ENCODE data around the gene BICD1. TPM values are rescaled to one million over a fixed set of nuclear protein-coding genes. Genes with fewer than 3 reads are reported as not detected.

Gene BICD1
- total and polyA plus RNA-seq, 2 experiments from 2014 or later = 59.3 to 83.6 TPM

- ATAC-seq (peak; percentile 51), DNase-seq (ENCODE audit: low spot score) (peak; percentile 77)
- H3K9me3 Mint-ChIP-seq = no peaks in the 10 kb centered on the region
- H3K4me1 Mint-ChIP-seq = peaks cover 35% of the 10 kb centered on the region
- Histone ChIP-seq H3K4me2 (peak overlapping the region; percentile 72), H3K4me1 (ENCODE audit: insufficient read depth) (peaks cover 38% of the 10 kb centered on the region), H2AFZ (no peak overlapping the region), H3K27me3 (ENCODE audit: insufficient read depth) (no peaks in the 10 kb centered on the region), H3F3A (replicated peaks; ENCODE audit: low read depth) (peaks cover 22% of the 10 kb centered on the region), H3K9me2 (ENCODE audit: insufficient read depth) (no peaks in the 10 kb centered on the region), H3K36me3 (ENCODE audit: insufficient read depth) (no peaks in the 10 kb centered on the region), H3K4me3 (peak overlapping the region; percentile 65), H3K79me2 (replicated peaks; ENCODE audit: insufficient read depth) (peaks cover 47% of the 10 kb centered on the region), H4K20me1 (replicated peaks; ENCODE audit: insufficient read depth) (peaks cover 17% of the 10 kb centered on the region), H3K27ac (ENCODE audit: low read depth) (peak overlapping the region; percentile 98)
- TF ChIP-seq NANOG (IDR thresholded peaks at IDR 0.05; ENCODE audit: borderline replicate concordance) = peak; percentile 82
- TF ChIP-seq ETS1 (IDR thresholded peaks at IDR 0.05) = no peak
- H3K27ac Mint-ChIP-seq = peak overlapping the region; percentile 44
- peak overlapping the region; percentile 78 for H3K4me3 Mint-ChIP-seq
- H3K27me3 Mint-ChIP-seq (ENCODE audit: insufficient read depth, low read depth, poor library complexity) = peaks cover 11% of the 10 kb centered on the region
- peaks cover 37% of the 10 kb centered on the region for H3K36me3 Mint-ChIP-seq (ENCODE audit: low read depth)
Observed at GRCh38 chr12:32400114-32400672, 293.5 kb downstream of the BICD1 start.

GRCh38 chr12:32400866-32401265, 294.2 kb downstream of the BICD1 start:
- TF ChIP-seq STAT1 (IDR thresholded peaks at IDR 0.05; ENCODE audit: unreplicated experiment) (no peak), ETS1 (IDR thresholded peaks at IDR 0.05) (no peak), ZNF331 (CRISPR knock-in tag; IDR thresholded peaks at IDR 0.05; ENCODE audit: low read depth) (no peak), EZH2 (IDR thresholded peaks at IDR 0.05; ENCODE audit: low read depth, unreplicated experiment) (no peak), NANOG (IDR thresholded peaks at IDR 0.05; ENCODE audit: borderline replicate concordance) (no peak), ZNF114 (CRISPR knock-in tag; IDR thresholded peaks at IDR 0.05) (no peak), EZH2phosphoT487 (IDR thresholded peaks at IDR 0.05; ENCODE audit: unreplicated experiment) (no peak)
- TF ChIP-seq, protein P1, sequence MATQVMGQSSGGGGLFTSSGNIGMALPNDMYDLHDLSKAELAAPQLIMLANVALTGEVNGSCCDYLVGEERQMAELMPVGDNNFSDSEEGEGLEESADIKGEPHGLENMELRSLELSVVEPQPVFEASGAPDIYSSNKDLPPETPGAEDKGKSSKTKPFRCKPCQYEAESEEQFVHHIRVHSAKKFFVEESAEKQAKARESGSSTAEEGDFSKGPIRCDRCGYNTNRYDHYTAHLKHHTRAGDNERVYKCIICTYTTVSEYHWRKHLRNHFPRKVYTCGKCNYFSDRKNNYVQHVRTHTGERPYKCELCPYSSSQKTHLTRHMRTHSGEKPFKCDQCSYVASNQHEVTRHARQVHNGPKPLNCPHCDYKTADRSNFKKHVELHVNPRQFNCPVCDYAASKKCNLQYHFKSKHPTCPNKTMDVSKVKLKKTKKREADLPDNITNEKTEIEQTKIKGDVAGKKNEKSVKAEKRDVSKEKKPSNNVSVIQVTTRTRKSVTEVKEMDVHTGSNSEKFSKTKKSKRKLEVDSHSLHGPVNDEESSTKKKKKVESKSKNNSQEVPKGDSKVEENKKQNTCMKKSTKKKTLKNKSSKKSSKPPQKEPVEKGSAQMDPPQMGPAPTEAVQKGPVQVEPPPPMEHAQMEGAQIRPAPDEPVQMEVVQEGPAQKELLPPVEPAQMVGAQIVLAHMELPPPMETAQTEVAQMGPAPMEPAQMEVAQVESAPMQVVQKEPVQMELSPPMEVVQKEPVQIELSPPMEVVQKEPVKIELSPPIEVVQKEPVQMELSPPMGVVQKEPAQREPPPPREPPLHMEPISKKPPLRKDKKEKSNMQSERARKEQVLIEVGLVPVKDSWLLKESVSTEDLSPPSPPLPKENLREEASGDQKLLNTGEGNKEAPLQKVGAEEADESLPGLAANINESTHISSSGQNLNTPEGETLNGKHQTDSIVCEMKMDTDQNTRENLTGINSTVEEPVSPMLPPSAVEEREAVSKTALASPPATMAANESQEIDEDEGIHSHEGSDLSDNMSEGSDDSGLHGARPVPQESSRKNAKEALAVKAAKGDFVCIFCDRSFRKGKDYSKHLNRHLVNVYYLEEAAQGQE (IDR thresholded peaks at IDR 0.05; ENCODE audit: unreplicated experiment) = no peak
- TF ChIP-seq, protein P2, sequence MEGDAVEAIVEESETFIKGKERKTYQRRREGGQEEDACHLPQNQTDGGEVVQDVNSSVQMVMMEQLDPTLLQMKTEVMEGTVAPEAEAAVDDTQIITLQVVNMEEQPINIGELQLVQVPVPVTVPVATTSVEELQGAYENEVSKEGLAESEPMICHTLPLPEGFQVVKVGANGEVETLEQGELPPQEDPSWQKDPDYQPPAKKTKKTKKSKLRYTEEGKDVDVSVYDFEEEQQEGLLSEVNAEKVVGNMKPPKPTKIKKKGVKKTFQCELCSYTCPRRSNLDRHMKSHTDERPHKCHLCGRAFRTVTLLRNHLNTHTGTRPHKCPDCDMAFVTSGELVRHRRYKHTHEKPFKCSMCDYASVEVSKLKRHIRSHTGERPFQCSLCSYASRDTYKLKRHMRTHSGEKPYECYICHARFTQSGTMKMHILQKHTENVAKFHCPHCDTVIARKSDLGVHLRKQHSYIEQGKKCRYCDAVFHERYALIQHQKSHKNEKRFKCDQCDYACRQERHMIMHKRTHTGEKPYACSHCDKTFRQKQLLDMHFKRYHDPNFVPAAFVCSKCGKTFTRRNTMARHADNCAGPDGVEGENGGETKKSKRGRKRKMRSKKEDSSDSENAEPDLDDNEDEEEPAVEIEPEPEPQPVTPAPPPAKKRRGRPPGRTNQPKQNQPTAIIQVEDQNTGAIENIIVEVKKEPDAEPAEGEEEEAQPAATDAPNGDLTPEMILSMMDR (conservative IDR thresholded peaks at IDR 0.05; ENCODE audit: low read depth in 2 of 2) = no peak
- peak overlapping the region; percentile 78 for H3K4me3 Mint-ChIP-seq
- H3K79me2 ChIP-seq (replicated peaks; ENCODE audit: insufficient read depth) = peaks cover 54% of the 10 kb centered on the region
- H3K9me3 Mint-ChIP-seq = no peaks in the 10 kb centered on the region
- peak overlapping the region; percentile 98 for H3K27ac ChIP-seq (ENCODE audit: low read depth)
- H3K4me1 ChIP-seq (ENCODE audit: insufficient read depth) = peaks cover 40% of the 10 kb centered on the region
- DNase-seq (ENCODE audit: low spot score) (no peak), ATAC-seq (no peak)
- peaks cover 17% of the 10 kb centered on the region for H4K20me1 ChIP-seq (replicated peaks; ENCODE audit: insufficient read depth)
- H3K9me2 ChIP-seq (ENCODE audit: insufficient read depth) = no peaks in the 10 kb centered on the region
- peak overlapping the region; percentile 65 for H3K4me3 ChIP-seq
- no peaks in the 10 kb centered on the region for H3K27me3 ChIP-seq (ENCODE audit: insufficient read depth)
- peak overlapping the region; percentile 72 for H3K4me2 ChIP-seq
- peaks cover 42% of the 10 kb centered on the region for H3K36me3 Mint-ChIP-seq (ENCODE audit: low read depth)
- H3K4me1 Mint-ChIP-seq = peaks cover 37% of the 10 kb centered on the region
- H3K36me3 ChIP-seq (ENCODE audit: insufficient read depth) = no peaks in the 10 kb centered on the region
- peaks cover 22% of the 10 kb centered on the region for H3F3A ChIP-seq (replicated peaks; ENCODE audit: low read depth)
- H2AFZ ChIP-seq = no peak overlapping the region
- H3K27me3 Mint-ChIP-seq (ENCODE audit: insufficient read depth, low read depth, poor library complexity) = peaks cover 11% of the 10 kb centered on the region
- H3K27ac Mint-ChIP-seq = peak overlapping the region; percentile 44
